ENCODE measurements around the gene DHRS1. TPM values are rescaled to one million over a fixed set of nuclear protein-coding genes. Genes with fewer than 3 reads are reported as not detected.

DHRS1 gene
- total and polyA plus RNA-seq, 7 donors: 13.9 to 56.6 (median 34.6) TPM

- intact Hi-C loops (cut with DNase I): loop anchor here (1.0 kb wide), 1 partner anchor 54 kb away; no protein-coding TSS in a partner anchor
- H3K36me3 ChIP-seq: peaks cover 6 to 39% (median 19%) of the 10 kb centered on the region in 4 donors
These were observed 2.2 kb downstream of the DHRS1 start for GRCh38 chr14:24297190-24297964.

DNA sequence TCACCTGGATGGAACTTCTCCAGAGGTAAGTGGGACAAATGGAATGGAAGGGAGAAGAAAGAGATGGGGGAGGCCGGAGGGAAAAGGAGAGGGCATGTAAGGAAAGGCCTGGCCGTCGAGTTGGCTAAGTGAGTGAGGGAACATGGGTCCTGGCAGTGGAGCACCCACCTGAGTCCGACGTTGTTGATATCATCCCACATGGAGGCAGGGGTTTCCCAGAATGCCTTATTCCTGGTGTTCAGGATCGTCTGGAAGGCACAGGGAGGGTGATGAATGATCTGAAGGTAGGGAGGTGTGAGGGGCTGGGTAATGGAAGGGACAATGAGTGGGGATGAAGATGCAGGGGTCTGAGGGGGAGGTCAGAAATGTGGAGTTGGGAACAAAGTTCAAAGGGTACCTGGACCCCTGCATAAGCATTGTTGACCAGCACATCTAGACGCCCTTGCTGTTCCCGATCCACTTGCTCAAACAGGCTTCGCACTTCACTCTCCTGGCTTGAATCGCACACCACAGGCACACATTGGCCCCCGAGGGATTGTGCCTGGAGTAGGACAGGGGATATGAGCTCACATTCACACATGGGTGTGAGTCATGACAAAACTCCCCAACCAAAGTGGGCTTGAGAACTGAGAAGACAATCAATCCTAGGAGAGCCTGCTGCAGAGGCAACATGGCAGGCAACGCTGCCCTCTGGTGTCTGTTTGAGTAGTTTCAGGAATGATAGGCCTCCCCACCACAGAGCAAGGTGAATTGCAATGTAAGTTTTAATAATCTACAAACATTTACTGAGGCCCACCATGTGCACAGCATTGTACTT lies 3.0 kb downstream of the DHRS1 start:
- Histone ChIP-seq H3K27me3 (no peaks in the 10 kb centered on the region), H3K27ac (peak overlapping the region in 2 of 4 donors; percentile 22 to 47), H3K9me3 (no peaks in the 10 kb centered on the region), H3K36me3 (peaks cover 6 to 39% (median 15%) of the 10 kb centered on the region in 4 donors), H3K4me1 (peaks cover 0 to 30% (median 24%) of the 10 kb centered on the region in 4 donors), H3K4me3 (no peak overlapping the region)
- TF ChIP-seq CTCF (IDR thresholded peaks at IDR 0.05) (peak; percentile 11 to 64 (median 54)), POLR2A (IDR thresholded peaks at IDR 0.05) (no peak), EP300 (IDR thresholded peaks at IDR 0.05) (no peak), POLR2AphosphoS5 (IDR thresholded peaks at IDR 0.05) (peak in 1 of 4 donors; percentile 21)
- intact Hi-C loops (cut with DNase I): loop anchor here (1.0 kb wide), 1 partner anchor 53 kb away; no protein-coding TSS in a partner anchor
- 65 to 70% methylated on average over 12 of the region's 12 CpGs for WGBS, 2 donors
- peak; percentile 73 for DNase-seq

More at GRCh38 chr14:24297190-24297964, 2.2 kb downstream of the DHRS1 start:
- no peaks in the 10 kb centered on the region for H3K9me3 ChIP-seq
- peaks cover 0 to 31% (median 25%) of the 10 kb centered on the region in 4 donors for H3K4me1 ChIP-seq
- no peak for DNase-seq
- 31 to 48% methylated on average over 5 of the region's 5 CpGs for WGBS, 2 donors
- no peaks in the 10 kb centered on the region for H3K27me3 ChIP-seq
- H3K4me3 ChIP-seq: no peak overlapping the region
- peak in 2 of 4 experiments; percentile 9 to 30 for TF ChIP-seq CTCF (IDR thresholded peaks at IDR 0.05)
- no peak for TF ChIP-seq POLR2A (IDR thresholded peaks at IDR 0.05)
- TF ChIP-seq POLR2AphosphoS5 (IDR thresholded peaks at IDR 0.05): no peak
- no peak for TF ChIP-seq EP300 (IDR thresholded peaks at IDR 0.05)
- H3K27ac ChIP-seq: no peak overlapping the region

GRCh38 chr14:24293525-24293924 lies 6.1 kb downstream of the DHRS1 start:
- Histone ChIP-seq H3K9me3 (no peaks in the 10 kb centered on the region), H3K36me3 (peaks cover 16 to 59% (median 27%) of the 10 kb centered on the region in 4 donors), H3K4me1 (peaks cover 0 to 5% (median 2%) of the 10 kb centered on the region in 4 donors), H3K27ac (no peak overlapping the region), H3K27me3 (no peaks in the 10 kb centered on the region), H3K4me3 (no peak overlapping the region)
- WGBS, 2 donors: 98 to 99% methylated on average over 2 of the region's 2 CpGs
- no peak for DNase-seq
- TF ChIP-seq CTCF (IDR thresholded peaks at IDR 0.05): no peak
- no peak for TF ChIP-seq POLR2AphosphoS5 (IDR thresholded peaks at IDR 0.05)
- no peak for TF ChIP-seq EP300 (IDR thresholded peaks at IDR 0.05)
- no peak for TF ChIP-seq POLR2A (IDR thresholded peaks at IDR 0.05)
- intact Hi-C loops (cut with DNase I): no loop called here

GRCh38 chr14:24292118-24292807 lies 7.3 kb downstream of the DHRS1 start:
- peaks cover 16 to 59% (median 27%) of the 10 kb centered on the region in 4 donors for H3K36me3 ChIP-seq
- WGBS, 2 donors: 96% methylated on average over 11 of the region's 11 CpGs
- H3K27ac ChIP-seq: no peak overlapping the region
- TF ChIP-seq POLR2AphosphoS5 (IDR thresholded peaks at IDR 0.05): no peak
- TF ChIP-seq EP300 (IDR thresholded peaks at IDR 0.05): no peak
- no peak for TF ChIP-seq POLR2A (IDR thresholded peaks at IDR 0.05)
- TF ChIP-seq CTCF (IDR thresholded peaks at IDR 0.05): no peak
- H3K4me3 ChIP-seq: no peak overlapping the region
- DNase-seq: no peak
- no peaks in the 10 kb centered on the region for H3K9me3 ChIP-seq
- peaks cover 0 to 5% (median 0%) of the 10 kb centered on the region in 4 donors for H3K4me1 ChIP-seq
- intact Hi-C loops (cut with DNase I): no loop called here
- H3K27me3 ChIP-seq: no peaks in the 10 kb centered on the region

All from sigmoid colon (tissue), 7 donors.